ENCODE data around the gene FAM229A. TPM values are rescaled to one million over a fixed set of nuclear protein-coding genes. Genes with fewer than 3 reads are reported as not detected.
A peak's percentile ranks its signal among the peaks of the same experiment; 100 is the strongest.

Gene FAM229A
- total and polyA plus RNA-seq, 10 donors, result 10.5 to 27.6 (median 14.0) TPM

- Histone ChIP-seq H3K4me1 (peaks cover 3 to 26% (median 16%) of the 10 kb centered on the region in 6 donors), H3K27me3 (replicated peaks in 1 of 7) (no peaks in the 10 kb centered on the region), H3K36me3 (peaks cover 10 to 100% (median 94%) of the 10 kb centered on the region in 6 donors), H3K4me3 (no peak overlapping the region), H3K9me3 (no peaks in the 10 kb centered on the region), H3K27ac (no peak overlapping the region)
- no peak for DNase-seq
- WGBS, 5 donors, result 95 to 97% (median 96%) methylated on average over 11 of the region's 11 CpGs
- intact Hi-C loops (cut with DNase I; ENCODE audit: low total_unique reads), result no loop called here
- TF ChIP-seq POLR2AphosphoS5 (IDR thresholded peaks at IDR 0.05), result peak in 2 of 3 donors; percentile 15 to 29
- TF ChIP-seq CTCF (IDR thresholded peaks at IDR 0.05 in 8 of 11, conservative IDR thresholded peaks at IDR 0.05 in 3 of 11), result no peak
- TF ChIP-seq POLR2A (IDR thresholded peaks at IDR 0.05), result no peak
These were observed 13.9 kb upstream of the FAM229A start for GRCh38 chr1:32376199-32376598.

- intact Hi-C loops (cut with DNase I; ENCODE audit: low total_unique reads), result no loop called here
- H3K27ac ChIP-seq, result no peak overlapping the region
- H3K27me3 ChIP-seq (replicated peaks in 1 of 7), result no peaks in the 10 kb centered on the region
- WGBS, 5 donors, result 68 to 97% (median 87%) methylated on average over 1 of the region's 1 CpG
- H3K36me3 ChIP-seq, result peaks cover 10 to 100% (median 82%) of the 10 kb centered on the region in 6 donors
- DNase-seq, result no peak
- no peaks in the 10 kb centered on the region for H3K9me3 ChIP-seq
- H3K4me1 ChIP-seq, result peaks cover 3 to 26% (median 16%) of the 10 kb centered on the region in 6 donors
- TF ChIP-seq CTCF (IDR thresholded peaks at IDR 0.05 in 8 of 11, conservative IDR thresholded peaks at IDR 0.05 in 3 of 11) (no peak), POLR2A (IDR thresholded peaks at IDR 0.05) (no peak), POLR2AphosphoS5 (IDR thresholded peaks at IDR 0.05) (no peak)
- no peak overlapping the region for H3K4me3 ChIP-seq
These were observed 11.8 kb upstream of the FAM229A start for GRCh38 chr1:32373996-32374592.

DNA sequence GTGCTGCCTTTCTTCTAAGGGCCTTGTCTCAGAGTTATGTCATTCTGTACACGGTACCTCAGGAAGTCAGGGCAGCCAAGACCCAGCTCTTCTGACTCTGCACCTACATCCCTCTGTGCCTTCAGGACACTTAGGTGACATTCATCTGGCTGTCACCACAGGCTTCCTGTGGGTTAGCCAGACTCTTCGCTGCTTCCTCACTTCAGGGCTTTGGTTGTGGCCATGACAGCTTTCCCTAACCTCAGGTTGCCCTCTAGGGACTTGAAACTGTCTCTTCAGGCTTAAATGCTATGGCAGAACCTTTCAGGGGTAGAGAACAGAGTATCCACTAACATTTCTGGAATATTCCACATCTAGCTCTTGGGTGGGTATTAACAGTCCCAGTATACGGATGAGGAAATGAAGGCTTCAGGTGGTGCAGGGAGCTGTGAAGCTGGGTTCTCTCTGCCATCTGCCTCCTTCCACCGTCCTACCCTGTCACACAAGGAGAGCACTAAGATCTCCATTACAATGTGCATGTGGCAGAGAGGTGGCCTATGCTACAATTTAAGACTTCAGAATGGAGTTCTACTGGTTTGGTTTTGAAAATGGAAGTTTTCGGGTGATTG, 10.0 kb upstream of the FAM229A start:
- 45 to 61% (median 56%) methylated on average over 5 of the region's 5 CpGs for WGBS, 5 donors
- Histone ChIP-seq H3K27ac (peak overlapping the region in 1 of 8 donors; percentile 21), H3K36me3 (peaks cover 7 to 100% (median 82%) of the 10 kb centered on the region in 6 donors), H3K4me1 (peaks cover 3 to 26% (median 16%) of the 10 kb centered on the region in 6 donors), H3K4me3 (no peak overlapping the region), H3K27me3 (replicated peaks in 1 of 7) (no peaks in the 10 kb centered on the region), H3K9me3 (no peaks in the 10 kb centered on the region)
- DNase-seq, result no peak
- TF ChIP-seq POLR2AphosphoS5 (IDR thresholded peaks at IDR 0.05) (peak in 2 of 3 donors; percentile 33 to 68), POLR2A (IDR thresholded peaks at IDR 0.05) (no peak), CTCF (IDR thresholded peaks at IDR 0.05 in 8 of 11, conservative IDR thresholded peaks at IDR 0.05 in 3 of 11) (peak in 9 of 11 experiments; percentile 8 to 55 (median 30))
- intact Hi-C loops (cut with DNase I; ENCODE audit: low total_unique reads), result no loop called here

- Histone ChIP-seq H3K4me1 (peaks cover 3 to 16% (median 14%) of the 10 kb centered on the region in 6 donors), H3K9me3 (no peaks in the 10 kb centered on the region), H3K36me3 (peaks cover 5 to 100% (median 73%) of the 10 kb centered on the region in 6 donors), H3K27ac (no peak overlapping the region), H3K27me3 (replicated peaks in 1 of 7) (no peaks in the 10 kb centered on the region), H3K4me3 (no peak overlapping the region)
- intact Hi-C loops (cut with DNase I; ENCODE audit: low total_unique reads), result no loop called here
- WGBS, 5 donors, result 96 to 98% (median 96%) methylated on average over 7 of the region's 7 CpGs
- DNase-seq, result no peak
- TF ChIP-seq POLR2AphosphoS5 (IDR thresholded peaks at IDR 0.05) (no peak), POLR2A (IDR thresholded peaks at IDR 0.05) (no peak), CTCF (IDR thresholded peaks at IDR 0.05 in 8 of 11, conservative IDR thresholded peaks at IDR 0.05 in 3 of 11) (no peak)
These were observed 5.8 kb upstream of the FAM229A start for GRCh38 chr1:32367912-32368635.

Data from spleen (tissue), 11 donors.